Inflammatory macrophage treated with lipopolysaccharide for 1 hour (primary cell): Measurements from ENCODE around the gene APLP1.

Source experiments
- DNase-seq, 2 donors: peaks; one replicate each; pipeline ENCODE4 v3.0.0-alpha.2; 2020 to 2022

Gene APLP1

GRCh38 chr19:35853038-35853756, 15.2 kb upstream of the APLP1 start:
- no peak for DNase-seq

GRCh38 chr19:35856546-35857149, 11.7 kb upstream of the APLP1 start, which contains the start of gene KIRREL2:
KIRREL2 (plus strand) TSS chr19:35856911; CDS start chr19:35857120, 209 bp downstream.
- no peak for DNase-seq

GRCh38 chr19:35858311-35858710, 10.1 kb upstream of the APLP1 start:
- no peak for DNase-seq

- no peak for DNase-seq
Measured at GRCh38 chr19:35859414-35859813, 9.0 kb upstream of the APLP1 start.

GRCh38 chr19:35860436-35860817, 7.9 kb upstream of the APLP1 start:
- DNase-seq: no peak

- no peak for DNase-seq
Measured at GRCh38 chr19:35860818-35861639, 7.3 kb upstream of the APLP1 start.

- DNase-seq: no peak
Measured at GRCh38 chr19:35861640-35862160, 6.7 kb upstream of the APLP1 start.

GRCh38 chr19:35862528-35862927, 5.8 kb upstream of the APLP1 start:
- no peak for DNase-seq

GRCh38 chr19:35863018-35863417, 5.4 kb upstream of the APLP1 start:
- DNase-seq: no peak

- no peak for DNase-seq
Measured at GRCh38 chr19:35868823-35869326, 501 bp downstream of the APLP1 start.

- peak; percentile 63 to 75 for DNase-seq
Measured at GRCh38 chr19:35869327-35870123, 1.2 kb downstream of the APLP1 start.

- DNase-seq: peak; percentile 35 to 71
Measured at GRCh38 chr19:35870124-35870736, 1.9 kb downstream of the APLP1 start.

GRCh38 chr19:35870798-35871197, 2.4 kb downstream of the APLP1 start:
- DNase-seq: no peak

- no peak for DNase-seq
Measured at GRCh38 chr19:35871611-35872010, 3.2 kb downstream of the APLP1 start.

GRCh38 chr19:35872180-35872579, 3.8 kb downstream of the APLP1 start:
- no peak for DNase-seq

GRCh38 chr19:35874392-35874930, 6.1 kb downstream of the APLP1 start:
- no peak for DNase-seq

- DNase-seq: no peak
Measured at GRCh38 chr19:35879068-35879467, 10.7 kb downstream of the APLP1 start.

- peak; percentile 89 to 95 for DNase-seq
Measured at GRCh38 chr19:35879770-35880317, 11.5 kb downstream of the APLP1 start.

- DNase-seq: peak; percentile 61 to 84
Measured at GRCh38 chr19:35882114-35882832, 13.9 kb downstream of the APLP1 start.

GRCh38 chr19:35883882-35884281, 15.5 kb downstream of the APLP1 start:
- DNase-seq: no peak
